ENCODE measurements around the gene PRIM2.
"Not testable (repeated sequence)": the region's sequence is repeated elsewhere in the genome, so short reads cannot be mapped to it uniquely, and the experiment has no call there.

Gene PRIM2

DNA sequence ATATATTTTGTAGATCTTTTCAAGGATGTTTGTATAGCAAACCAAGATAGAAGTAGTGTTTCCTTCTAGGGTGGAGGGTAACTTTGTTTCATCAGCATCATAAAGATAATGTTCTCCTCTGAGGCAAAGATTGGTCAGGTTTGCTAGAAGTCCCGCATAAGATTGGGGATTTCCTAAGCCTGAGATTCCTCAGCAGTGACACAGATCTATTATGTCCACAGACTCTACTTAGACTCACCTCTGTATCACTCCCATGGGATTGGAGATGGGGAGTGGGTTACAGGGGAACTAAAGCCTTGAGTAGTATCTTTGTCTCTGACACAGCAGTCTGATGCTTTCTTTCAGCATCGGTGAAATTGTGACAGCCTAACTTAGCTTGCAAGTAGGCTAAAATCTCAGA lies 341.1 kb downstream of the PRIM2 start:
- CTCF ChIA-PET; POLR2A ChIA-PET; H3K4me3 ChIP-seq (ENCODE audit: low read depth, low read length); DNase-seq (ENCODE audit: low read depth, low spot score): not testable (repeated sequence)

- POLR2A ChIA-PET; CTCF ChIA-PET; DNase-seq (ENCODE audit: low read depth, low spot score); H3K4me3 ChIP-seq (ENCODE audit: low read depth, low read length): not testable (repeated sequence)
Observed at GRCh38 chr6:57659794-57660193, 342.4 kb downstream of the PRIM2 start.

- CTCF ChIA-PET; POLR2A ChIA-PET; H3K4me3 ChIP-seq (ENCODE audit: low read depth, low read length); DNase-seq (ENCODE audit: low read depth, low spot score): not testable (repeated sequence)
Observed at GRCh38 chr6:57660940-57661339, 343.5 kb downstream of the PRIM2 start.

DNA sequence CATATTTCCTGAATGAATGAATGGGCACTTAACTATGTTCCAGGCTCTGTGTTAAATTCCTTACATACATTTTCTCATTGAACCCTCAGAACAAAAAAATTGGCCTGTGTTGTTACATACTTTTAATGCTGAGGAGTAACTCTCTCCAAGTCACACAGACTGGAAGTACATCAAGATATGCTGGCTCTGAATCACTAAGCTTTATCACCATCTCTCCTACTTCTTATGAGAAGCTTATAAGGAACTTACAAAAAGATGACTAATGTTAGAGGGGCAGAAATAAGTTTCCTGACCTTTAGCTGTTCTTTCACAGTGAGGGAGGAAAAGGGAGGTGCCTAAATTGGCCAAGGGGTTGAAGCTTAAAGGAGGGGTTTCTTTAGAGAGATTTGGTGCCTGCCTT lies 350.7 kb downstream of the PRIM2 start:
- POLR2A ChIA-PET; CTCF ChIA-PET; DNase-seq (ENCODE audit: low read depth, low spot score): not testable (repeated sequence)

DNA sequence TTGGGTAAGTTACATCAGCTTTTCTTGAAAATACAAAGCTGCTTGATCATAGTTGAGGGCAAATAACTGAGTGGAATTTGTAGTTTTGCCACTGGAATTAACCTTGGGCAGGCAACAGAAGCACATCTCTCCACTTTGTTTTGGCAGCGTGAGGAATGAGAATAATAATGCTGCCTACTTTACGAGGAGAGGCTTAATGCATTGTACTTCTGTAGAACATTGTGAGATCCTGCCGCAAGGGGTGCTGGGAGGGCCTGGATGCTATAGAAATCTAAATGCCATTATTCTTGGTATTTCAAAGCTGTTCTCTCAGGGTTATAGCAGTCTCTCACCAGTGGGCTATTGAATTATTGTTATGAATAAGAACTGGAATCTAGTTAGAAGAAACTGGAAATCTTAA lies 353.8 kb downstream of the PRIM2 start:
- POLR2A ChIA-PET; H3K4me3 ChIP-seq (ENCODE audit: low read depth, low read length); DNase-seq (ENCODE audit: low read depth, low spot score): not testable (repeated sequence)
- CTCF ChIA-PET, result interaction anchor here (1.0 kb wide), 1 partner anchor 357 kb away, joined by 3 read pairs; no protein-coding TSS in a partner anchor

More for the DNA sequence above, 350.7 kb downstream of the PRIM2 start:
- H3K4me3 ChIP-seq (ENCODE audit: low read depth, low read length), result not testable (repeated sequence)

GRCh38 chr6:57671937-57672627 lies 354.7 kb downstream of the PRIM2 start:
- CTCF ChIA-PET, result interaction anchor here (1.0 kb wide), 1 partner anchor 358 kb away, joined by 3 read pairs; no protein-coding TSS in a partner anchor

DNA sequence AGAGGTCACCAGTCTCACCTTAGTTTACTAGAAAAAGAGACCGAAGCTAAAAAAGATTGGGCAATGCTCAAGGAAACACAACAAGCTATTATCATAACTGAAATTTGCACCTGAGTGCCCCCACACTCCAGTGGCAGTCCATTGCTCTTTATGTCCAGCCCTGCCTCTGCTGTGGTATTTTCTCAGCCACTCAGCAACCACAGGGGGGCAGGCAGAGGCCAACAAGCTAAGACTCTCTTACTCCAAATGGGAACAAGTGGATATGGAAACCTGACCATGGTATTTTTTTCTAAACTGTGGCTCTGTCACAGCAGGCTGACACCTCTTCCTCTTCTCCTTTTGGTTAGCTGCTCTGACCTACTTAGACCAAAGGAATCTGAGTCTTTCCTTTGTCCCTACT lies 355.9 kb downstream of the PRIM2 start:
- DNase-seq (ENCODE audit: low read depth, low spot score); CTCF ChIA-PET; H3K4me3 ChIP-seq (ENCODE audit: low read depth, low read length); POLR2A ChIA-PET: not testable (repeated sequence)
- peak; percentile 4 for TF ChIP-seq CTCF (IDR thresholded peaks at IDR 0.05; ENCODE audit: insufficient read depth, low read length, missing control alignments)

More at GRCh38 chr6:57671937-57672627, 354.7 kb downstream of the PRIM2 start:
- POLR2A ChIA-PET, result interaction anchor here (0.7 kb wide), 1 partner anchor 176 kb away, joined by 10 read pairs; no protein-coding TSS in a partner anchor
- TF ChIP-seq CTCF (IDR thresholded peaks at IDR 0.05; ENCODE audit: insufficient read depth, low read length, missing control alignments), result peak; percentile 11
- DNase-seq (ENCODE audit: low read depth, low spot score); H3K4me3 ChIP-seq (ENCODE audit: low read depth, low read length): not testable (repeated sequence)

DNA sequence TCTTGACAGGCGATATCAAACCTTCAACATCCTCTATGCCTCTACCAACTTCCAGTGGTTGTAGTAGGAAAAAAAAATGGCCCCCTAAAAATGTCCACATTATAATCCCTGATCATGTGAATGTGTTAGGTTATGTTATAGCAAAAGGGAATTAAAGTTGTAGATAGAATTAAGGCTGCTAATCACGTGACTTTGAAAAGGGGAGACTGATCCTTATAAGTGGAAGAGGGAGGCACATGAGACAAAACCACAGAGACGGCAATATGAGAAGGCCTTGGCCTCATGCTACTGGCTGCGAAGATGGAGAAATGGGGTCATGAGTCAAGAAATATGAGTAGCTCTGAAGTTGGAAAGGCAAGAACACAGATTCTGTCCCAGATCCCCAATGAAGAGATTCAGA lies 358.0 kb downstream of the PRIM2 start:
- DNase-seq (ENCODE audit: low read depth, low spot score); POLR2A ChIA-PET; H3K4me3 ChIP-seq (ENCODE audit: low read depth, low read length); CTCF ChIA-PET: not testable (repeated sequence)

DNA sequence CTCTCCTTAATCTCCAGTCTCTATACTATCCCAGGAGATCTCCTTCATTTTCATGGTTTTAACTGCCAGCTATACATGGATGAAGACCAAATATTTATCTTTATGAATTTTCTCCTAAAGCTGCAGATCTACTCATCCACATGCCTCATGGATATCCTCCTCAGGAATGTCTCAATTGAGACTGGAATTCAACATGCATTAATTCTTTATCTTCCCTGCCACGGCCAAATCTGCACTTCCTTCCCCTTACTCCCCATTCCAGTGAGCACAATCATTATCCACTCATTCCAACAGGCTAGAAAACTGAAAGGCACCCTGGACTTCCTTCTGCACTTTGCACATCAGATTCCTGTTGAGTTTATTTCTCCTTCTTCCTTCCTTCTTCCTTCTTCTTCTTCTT lies 379.0 kb downstream of the PRIM2 start:
- POLR2A ChIA-PET; H3K4me3 ChIP-seq (ENCODE audit: low read depth, low read length); DNase-seq (ENCODE audit: low read depth, low spot score); CTCF ChIA-PET: not testable (repeated sequence)

Data from AG04449 (cell line).